ENCODE data around the gene ROBO2. TPM values are rescaled to one million over a fixed set of nuclear protein-coding genes. Genes with fewer than 3 reads are reported as not detected.

Gene ROBO2
- total RNA-seq, 2 experiments from 2014 or later, result not detected

DNA sequence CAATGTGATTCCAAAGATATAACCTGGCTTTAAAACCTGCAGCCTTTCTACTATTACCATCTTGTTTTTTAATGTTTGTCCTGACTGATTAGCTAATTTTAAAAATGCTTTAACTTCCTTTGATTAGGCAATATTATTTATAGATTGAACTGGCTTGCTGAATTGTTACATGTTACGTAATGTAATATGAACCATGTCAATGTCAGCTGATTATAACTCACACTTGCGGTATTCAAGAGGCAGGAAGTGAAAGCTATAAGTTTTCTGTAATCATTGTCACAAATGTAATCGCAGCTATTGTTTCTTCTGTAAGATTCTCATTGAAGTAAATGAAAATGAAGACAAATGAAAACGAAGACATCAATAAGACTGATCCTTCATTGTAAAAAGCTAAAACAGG is 146.8 kb downstream of the ROBO2 start:
- no peak overlapping the region for H3K27ac Mint-ChIP-seq
- DNase-seq, result no peak
- no peaks in the 10 kb centered on the region for H3K27me3 Mint-ChIP-seq (ENCODE audit: low read depth)
- no peaks in the 10 kb centered on the region for H3K4me1 Mint-ChIP-seq (ENCODE audit: low read depth)
- H3K9me3 Mint-ChIP-seq, result peaks cover 4% of the 10 kb centered on the region
- CTCF ChIA-PET, result interaction anchor here (0.6 kb wide), 1 partner anchor 1286 kb away, joined by 3 read pairs; no protein-coding TSS in a partner anchor
- intact Hi-C loops (cut with micrococcal nuclease), result no loop called here
- H3K36me3 Mint-ChIP-seq (ENCODE audit: low read depth), result no peaks in the 10 kb centered on the region
- H3K4me3 Mint-ChIP-seq, result no peak overlapping the region

DNA sequence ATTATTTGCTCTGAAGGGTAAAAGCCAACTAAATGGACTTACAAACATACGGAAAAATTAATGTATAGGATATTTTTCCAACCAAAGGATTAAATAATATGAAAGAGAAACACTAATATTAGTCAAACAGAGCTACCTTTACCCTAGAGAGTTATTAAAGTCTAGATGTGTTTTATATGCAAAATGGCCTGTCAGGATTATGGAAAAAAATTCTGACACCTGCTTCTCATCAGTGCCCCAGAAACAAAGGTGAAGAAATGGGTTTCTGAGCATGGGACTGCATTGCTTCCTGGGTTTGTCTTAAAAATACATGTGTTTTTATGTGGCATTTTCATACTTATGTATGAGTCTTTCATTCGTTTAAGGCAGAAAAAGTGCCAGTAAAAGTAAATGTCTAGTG is 148.3 kb downstream of the ROBO2 start:
- H3K4me1 Mint-ChIP-seq (ENCODE audit: low read depth), result no peaks in the 10 kb centered on the region
- CTCF ChIA-PET, result no interaction called here
- peaks cover 4% of the 10 kb centered on the region for H3K9me3 Mint-ChIP-seq
- H3K27me3 Mint-ChIP-seq (ENCODE audit: low read depth), result no peaks in the 10 kb centered on the region
- no peak overlapping the region for H3K27ac Mint-ChIP-seq
- no peaks in the 10 kb centered on the region for H3K36me3 Mint-ChIP-seq (ENCODE audit: low read depth)
- no peak for DNase-seq
- intact Hi-C loops (cut with micrococcal nuclease), result no loop called here
- H3K4me3 Mint-ChIP-seq, result no peak overlapping the region

DNA sequence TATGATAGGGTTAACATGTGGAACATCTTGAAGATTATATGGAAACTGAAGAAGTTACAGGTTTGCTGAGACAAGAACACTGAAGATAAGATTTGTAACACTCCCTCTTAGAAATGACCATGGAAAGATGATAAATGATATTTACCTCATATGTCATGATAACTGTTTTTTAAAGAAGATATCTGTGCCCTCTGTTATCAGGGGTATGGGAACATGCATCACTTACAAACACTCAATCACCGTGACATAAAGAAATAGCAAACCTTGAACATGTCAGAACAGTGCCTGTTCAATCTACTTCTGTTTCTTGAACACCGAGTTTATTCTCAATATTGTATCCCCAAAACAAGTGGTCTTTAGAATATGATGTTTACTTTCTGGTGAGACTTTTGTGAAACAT is 149.4 kb downstream of the ROBO2 start:
- CTCF ChIA-PET, result no interaction called here
- intact Hi-C loops (cut with micrococcal nuclease), result no loop called here
- Mint-ChIP-seq H3K36me3 (ENCODE audit: low read depth) (no peaks in the 10 kb centered on the region), H3K4me3 (no peak overlapping the region), H3K9me3 (peaks cover 4% of the 10 kb centered on the region), H3K4me1 (ENCODE audit: low read depth) (no peaks in the 10 kb centered on the region), H3K27me3 (ENCODE audit: low read depth) (no peaks in the 10 kb centered on the region), H3K27ac (no peak overlapping the region)
- no peak for DNase-seq

DNA sequence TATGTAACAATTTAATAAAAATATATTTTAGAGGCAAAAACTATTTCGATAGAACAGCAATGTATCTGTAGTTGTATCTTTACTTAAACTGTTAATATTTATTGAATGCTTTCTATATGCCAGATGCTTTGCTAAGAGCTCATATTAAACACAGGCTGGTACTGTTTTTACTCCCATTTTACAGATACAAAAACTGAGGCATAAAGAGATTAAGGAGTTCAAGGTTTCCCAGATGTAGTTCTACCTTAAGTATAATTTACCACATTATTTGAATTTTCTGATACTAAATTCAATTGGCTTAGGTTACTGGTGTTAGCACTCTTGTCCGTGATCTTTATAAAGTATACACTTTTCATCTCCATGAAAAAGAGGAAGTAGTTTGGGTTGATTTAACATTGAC is 149.8 kb downstream of the ROBO2 start:
- Mint-ChIP-seq H3K9me3 (peaks cover 4% of the 10 kb centered on the region), H3K4me3 (no peak overlapping the region), H3K27ac (no peak overlapping the region), H3K4me1 (ENCODE audit: low read depth) (no peaks in the 10 kb centered on the region), H3K36me3 (ENCODE audit: low read depth) (no peaks in the 10 kb centered on the region), H3K27me3 (ENCODE audit: low read depth) (no peaks in the 10 kb centered on the region)
- intact Hi-C loops (cut with micrococcal nuclease), result no loop called here
- DNase-seq, result no peak
- CTCF ChIA-PET, result no interaction called here

DNA sequence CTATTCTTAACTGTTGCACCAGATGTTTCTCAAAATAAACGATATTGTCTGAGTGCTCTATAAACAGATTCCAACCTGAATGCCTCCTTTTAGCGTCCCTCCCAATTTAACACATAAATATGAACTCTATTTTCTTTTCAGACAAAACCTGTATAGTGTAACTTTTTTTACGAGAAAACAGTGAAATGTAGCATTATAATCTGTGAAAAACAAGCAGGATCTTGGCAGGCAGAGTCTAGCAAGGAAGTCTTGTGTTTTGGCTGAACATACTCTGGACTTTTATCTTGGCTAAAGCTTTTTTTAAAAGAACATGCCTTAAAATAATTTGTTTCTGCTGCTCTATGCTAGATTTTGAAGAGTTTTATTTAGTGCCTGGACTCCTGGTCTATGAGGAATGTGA is 150.5 kb downstream of the ROBO2 start:
- CTCF ChIA-PET, result no interaction called here
- intact Hi-C loops (cut with micrococcal nuclease), result no loop called here
- no peak for DNase-seq
- no peak overlapping the region for H3K27ac Mint-ChIP-seq
- H3K36me3 Mint-ChIP-seq (ENCODE audit: low read depth), result no peaks in the 10 kb centered on the region
- no peaks in the 10 kb centered on the region for H3K4me1 Mint-ChIP-seq (ENCODE audit: low read depth)
- H3K9me3 Mint-ChIP-seq, result peaks cover 1% of the 10 kb centered on the region
- H3K27me3 Mint-ChIP-seq (ENCODE audit: low read depth), result no peaks in the 10 kb centered on the region
- no peak overlapping the region for H3K4me3 Mint-ChIP-seq

DNA sequence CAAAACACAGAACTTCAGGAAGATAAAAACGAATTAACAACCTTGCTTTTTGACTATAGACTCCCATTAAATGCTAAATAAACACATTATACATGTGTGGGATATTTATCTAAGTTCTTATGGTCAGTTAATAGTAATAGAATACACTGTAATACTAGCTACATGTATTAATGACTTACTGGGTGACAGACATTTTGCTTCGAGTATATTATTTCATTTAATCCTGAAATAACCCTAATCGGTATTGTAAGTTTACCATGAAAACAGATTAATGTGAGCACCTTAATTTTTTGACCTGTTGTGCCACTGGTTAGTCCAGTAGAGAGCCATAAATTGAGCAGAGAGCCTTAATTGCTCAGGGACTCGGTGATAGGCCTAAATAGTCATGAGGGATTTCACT is 151.1 kb downstream of the ROBO2 start:
- no peaks in the 10 kb centered on the region for H3K4me1 Mint-ChIP-seq (ENCODE audit: low read depth)
- no peak for DNase-seq
- H3K27ac Mint-ChIP-seq, result no peak overlapping the region
- H3K4me3 Mint-ChIP-seq, result no peak overlapping the region
- intact Hi-C loops (cut with micrococcal nuclease), result no loop called here
- H3K36me3 Mint-ChIP-seq (ENCODE audit: low read depth), result no peaks in the 10 kb centered on the region
- H3K27me3 Mint-ChIP-seq (ENCODE audit: low read depth), result no peaks in the 10 kb centered on the region
- peaks cover 3% of the 10 kb centered on the region for H3K9me3 Mint-ChIP-seq
- CTCF ChIA-PET, result no interaction called here

DNA sequence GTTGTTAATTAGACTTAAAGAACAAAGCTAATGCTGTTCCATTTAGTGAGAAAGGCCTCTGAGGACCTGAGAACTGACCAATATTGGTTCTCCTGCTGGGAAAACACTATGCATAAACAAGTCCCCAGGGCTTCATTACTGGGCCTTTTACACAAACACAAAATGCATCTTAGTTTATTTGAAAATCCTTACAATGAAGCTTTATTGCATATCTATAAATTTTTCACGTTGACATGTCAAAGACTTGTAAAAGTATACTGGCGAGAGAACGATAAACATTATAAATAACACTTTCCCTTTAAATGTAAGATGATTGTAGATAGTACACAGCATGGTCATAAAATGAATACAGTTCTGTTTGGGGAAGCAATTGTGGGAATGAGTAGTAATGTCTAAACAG is 151.7 kb downstream of the ROBO2 start:
- intact Hi-C loops (cut with micrococcal nuclease), result no loop called here
- Mint-ChIP-seq H3K27ac (no peak overlapping the region), H3K36me3 (ENCODE audit: low read depth) (no peaks in the 10 kb centered on the region), H3K27me3 (ENCODE audit: low read depth) (no peaks in the 10 kb centered on the region), H3K9me3 (peaks cover 3% of the 10 kb centered on the region), H3K4me3 (no peak overlapping the region), H3K4me1 (ENCODE audit: low read depth) (no peaks in the 10 kb centered on the region)
- DNase-seq, result no peak
- CTCF ChIA-PET, result no interaction called here

DNA sequence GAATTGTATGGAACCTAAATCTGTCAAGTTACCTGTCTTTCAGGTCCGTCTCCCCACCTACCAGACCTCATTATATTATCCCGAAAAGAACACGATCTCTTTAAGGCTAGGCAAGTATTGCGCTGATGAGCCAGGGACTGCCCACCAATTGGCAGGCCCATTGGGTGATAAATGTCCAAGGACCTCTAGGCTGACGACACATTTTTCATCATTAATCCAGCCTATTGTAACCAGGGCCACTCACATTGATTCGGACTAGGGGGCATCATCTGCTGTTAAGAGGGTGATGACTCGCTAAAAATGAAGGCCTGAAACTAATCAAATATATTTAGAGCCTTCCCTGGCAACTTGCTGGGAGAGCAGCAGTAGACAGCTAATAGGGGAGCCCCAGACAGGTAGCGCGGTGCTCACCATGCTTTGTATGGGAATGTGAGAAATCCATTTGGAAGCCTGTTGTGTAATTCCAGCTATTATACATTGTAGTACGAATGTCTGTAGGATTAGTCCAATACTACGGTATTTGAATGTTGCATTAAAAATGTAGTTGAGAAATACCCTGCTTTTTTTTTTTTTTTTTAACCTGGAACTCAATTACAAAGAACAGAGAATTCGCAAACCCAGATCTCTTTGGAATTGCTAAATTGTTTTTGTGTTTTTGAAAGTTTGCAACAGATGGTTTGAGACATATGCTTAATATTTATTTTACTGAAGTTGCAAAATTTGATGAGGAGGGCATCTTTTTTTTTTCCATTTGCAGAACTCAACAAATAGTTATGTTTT is 156.1 kb downstream of the ROBO2 start:
- H3K27me3 Mint-ChIP-seq (ENCODE audit: low read depth), result no peaks in the 10 kb centered on the region
- no peak for DNase-seq
- H3K36me3 Mint-ChIP-seq (ENCODE audit: low read depth), result no peaks in the 10 kb centered on the region
- intact Hi-C loops (cut with micrococcal nuclease), result no loop called here
- H3K4me3 Mint-ChIP-seq, result no peak overlapping the region
- peaks cover 8% of the 10 kb centered on the region for H3K9me3 Mint-ChIP-seq
- no peak overlapping the region for H3K27ac Mint-ChIP-seq
- no peaks in the 10 kb centered on the region for H3K4me1 Mint-ChIP-seq (ENCODE audit: low read depth)
- CTCF ChIA-PET, result no interaction called here

DNA sequence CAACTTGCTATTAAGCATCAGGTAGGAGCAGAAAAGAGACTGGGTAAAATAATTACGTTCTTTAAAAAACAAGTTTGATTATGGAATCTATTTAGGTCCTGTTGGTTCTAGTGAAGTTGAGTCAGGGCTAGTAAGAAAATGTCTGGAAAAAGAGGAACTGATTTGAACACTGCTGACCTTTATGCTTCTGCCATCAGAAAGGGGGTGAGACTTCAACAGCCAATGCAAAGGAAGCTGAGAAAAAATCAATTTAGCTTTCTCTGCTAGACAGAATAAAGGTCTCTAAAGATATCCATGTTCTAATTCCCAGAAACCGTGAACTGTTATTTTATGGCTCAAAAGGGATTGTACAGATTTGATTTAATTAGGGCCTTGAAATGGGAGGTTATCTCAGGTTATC is 157.5 kb downstream of the ROBO2 start:
- peaks cover 8% of the 10 kb centered on the region for H3K9me3 Mint-ChIP-seq
- DNase-seq, result no peak
- no peaks in the 10 kb centered on the region for H3K36me3 Mint-ChIP-seq (ENCODE audit: low read depth)
- intact Hi-C loops (cut with micrococcal nuclease), result no loop called here
- H3K27ac Mint-ChIP-seq, result no peak overlapping the region
- H3K4me1 Mint-ChIP-seq (ENCODE audit: low read depth), result no peaks in the 10 kb centered on the region
- H3K27me3 Mint-ChIP-seq (ENCODE audit: low read depth), result no peaks in the 10 kb centered on the region
- H3K4me3 Mint-ChIP-seq, result no peak overlapping the region
- CTCF ChIA-PET, result no interaction called here

DNA sequence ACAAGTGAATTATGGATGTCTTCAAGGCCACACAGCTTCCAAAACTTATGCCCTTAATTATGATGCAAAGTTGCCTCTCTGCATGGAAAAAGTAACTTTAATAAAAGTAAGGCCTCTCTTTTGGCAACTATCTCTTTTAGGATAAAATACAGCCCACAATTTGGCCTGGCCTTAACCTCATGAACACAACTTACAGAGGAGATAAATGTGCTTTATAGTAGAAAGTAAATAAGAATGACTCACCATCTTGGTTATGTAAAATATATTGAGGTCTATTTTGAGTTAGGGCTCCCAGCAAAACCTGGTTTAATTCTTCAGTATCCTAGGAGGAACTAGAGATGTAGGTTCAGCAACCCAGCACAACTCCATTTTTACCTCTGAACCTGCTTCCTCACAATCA is 164.0 kb downstream of the ROBO2 start:
- Mint-ChIP-seq H3K36me3 (ENCODE audit: low read depth) (no peaks in the 10 kb centered on the region), H3K9me3 (peaks cover 5% of the 10 kb centered on the region), H3K27me3 (ENCODE audit: low read depth) (no peaks in the 10 kb centered on the region), H3K27ac (no peak overlapping the region), H3K4me1 (ENCODE audit: low read depth) (no peaks in the 10 kb centered on the region), H3K4me3 (no peak overlapping the region)
- intact Hi-C loops (cut with micrococcal nuclease), result no loop called here
- CTCF ChIA-PET, result no interaction called here
- no peak for DNase-seq

DNA sequence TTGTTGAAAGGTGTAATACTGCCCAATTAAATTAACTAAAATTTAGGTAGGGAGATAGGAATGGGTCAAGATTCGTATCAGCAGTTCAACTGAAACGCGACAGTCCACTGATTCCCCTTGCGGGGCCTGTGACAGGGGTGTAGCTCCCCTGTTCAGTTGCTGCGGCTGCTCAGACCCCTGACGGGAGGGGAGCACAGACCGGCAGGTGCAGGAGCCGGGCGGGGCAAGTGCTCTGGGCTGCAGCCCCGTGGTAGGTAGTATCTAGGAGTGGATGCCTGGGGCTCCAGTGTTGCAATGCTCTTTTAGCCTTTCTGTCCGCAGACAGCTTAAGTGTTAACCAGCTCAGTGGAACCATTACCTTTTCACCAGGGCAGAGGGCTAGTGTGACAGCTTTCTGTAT is 164.9 kb downstream of the ROBO2 start:
- Mint-ChIP-seq H3K27me3 (ENCODE audit: low read depth) (no peaks in the 10 kb centered on the region), H3K4me3 (no peak overlapping the region), H3K9me3 (peaks cover 2% of the 10 kb centered on the region), H3K27ac (no peak overlapping the region), H3K4me1 (ENCODE audit: low read depth) (no peaks in the 10 kb centered on the region), H3K36me3 (ENCODE audit: low read depth) (no peaks in the 10 kb centered on the region)
- no peak for DNase-seq
- intact Hi-C loops (cut with micrococcal nuclease), result no loop called here
- CTCF ChIA-PET, result interaction anchor here (0.6 kb wide), 1 partner anchor 1162 kb away, joined by 3 read pairs; no protein-coding TSS in a partner anchor

DNA sequence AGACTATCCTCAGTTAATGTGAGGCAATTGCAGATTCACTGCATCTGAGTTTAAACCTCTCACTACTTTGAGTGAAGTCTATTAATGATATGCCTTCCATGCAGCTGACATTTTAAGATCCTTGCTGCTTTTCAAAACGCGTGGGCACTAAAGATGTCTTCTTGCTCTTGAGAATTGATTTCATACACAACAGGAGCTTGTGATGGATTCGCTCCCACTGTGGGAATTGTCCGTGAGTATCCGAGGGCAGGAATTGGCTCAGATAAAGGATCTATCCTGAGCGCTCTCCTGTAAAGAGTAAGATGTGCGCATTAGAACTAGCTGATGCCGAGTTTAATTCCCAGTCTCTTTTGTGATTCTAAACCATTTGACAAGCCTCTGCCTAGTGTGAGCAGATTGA is 167.9 kb downstream of the ROBO2 start:
- H3K9me3 Mint-ChIP-seq, result peaks cover 10% of the 10 kb centered on the region
- H3K36me3 Mint-ChIP-seq (ENCODE audit: low read depth), result no peaks in the 10 kb centered on the region
- no peaks in the 10 kb centered on the region for H3K27me3 Mint-ChIP-seq (ENCODE audit: low read depth)
- no peaks in the 10 kb centered on the region for H3K4me1 Mint-ChIP-seq (ENCODE audit: low read depth)
- DNase-seq, result no peak
- H3K27ac Mint-ChIP-seq, result no peak overlapping the region
- intact Hi-C loops (cut with micrococcal nuclease), result no loop called here
- H3K4me3 Mint-ChIP-seq, result no peak overlapping the region
- CTCF ChIA-PET, result no interaction called here

DNA sequence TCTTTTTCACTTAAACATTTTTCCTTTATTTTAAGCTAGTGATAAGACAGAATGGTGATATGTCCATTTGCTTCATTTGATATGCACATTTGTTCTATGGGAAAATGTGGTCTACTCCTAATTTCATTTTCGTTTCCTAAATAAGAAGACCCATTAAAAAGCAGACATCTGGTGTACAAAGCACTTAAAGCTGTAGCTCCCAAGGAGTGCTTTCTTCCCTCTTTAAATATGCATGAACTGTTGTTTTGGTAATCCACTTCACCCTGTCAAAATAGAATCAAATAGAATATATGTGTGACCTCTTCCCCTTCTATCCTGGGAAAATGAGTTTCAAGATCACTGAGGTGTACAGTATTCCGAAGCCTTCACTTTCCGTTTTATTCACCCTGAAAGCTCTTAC is 182.8 kb downstream of the ROBO2 start:
- no peaks in the 10 kb centered on the region for H3K27me3 Mint-ChIP-seq (ENCODE audit: low read depth)
- H3K27ac Mint-ChIP-seq, result no peak overlapping the region
- CTCF ChIA-PET, result no interaction called here
- H3K4me1 Mint-ChIP-seq (ENCODE audit: low read depth), result no peaks in the 10 kb centered on the region
- H3K36me3 Mint-ChIP-seq (ENCODE audit: low read depth), result no peaks in the 10 kb centered on the region
- no peak for DNase-seq
- peaks cover 4% of the 10 kb centered on the region for H3K9me3 Mint-ChIP-seq
- H3K4me3 Mint-ChIP-seq, result no peak overlapping the region
- intact Hi-C loops (cut with micrococcal nuclease), result no loop called here
